NB4 (cell line): ENCODE data around the gene CUL2.
"Not testable (repeated sequence)": the region's sequence is repeated elsewhere in the genome, so short reads cannot be mapped to it uniquely, and the experiment has no call there.

Source experiments
- DNase-seq: peaks from one replicate; pipeline ENCODE4 v3.0.0; 2010; ENCODE audit warnings: low read depth
- H3K4me3 ChIP-seq: one replicate; pipeline ENCODE4 v1.5.1; 2011; ENCODE audit warnings: mild to moderate bottlenecking, low read depth, low read length, moderate library complexity
- MAX ChIP-seq: IDR thresholded peaks from 2 replicates; pipeline ENCODE4 v1.6.1; 2011; ENCODE audit warnings: low read depth, low read length
- MYC ChIP-seq: IDR thresholded peaks from 2 replicates; pipeline ENCODE4 v1.6.1; 2011; ENCODE audit warnings: low read depth, low read length
- POLR2A ChIP-seq: IDR thresholded peaks from 2 replicates; pipeline ENCODE4 v1.6.1; 2011; ENCODE audit warnings: mild to moderate bottlenecking; ENCODE audit not compliant: insufficient read length; ENCODE audit errors: extremely low read depth
- TF ChIP-seq, protein P1 (sequence below): IDR thresholded peaks from one replicate; pipeline ENCODE4 v1.5.1; 2012; ENCODE audit warnings: low read depth, low read length

Gene CUL2

DNA sequence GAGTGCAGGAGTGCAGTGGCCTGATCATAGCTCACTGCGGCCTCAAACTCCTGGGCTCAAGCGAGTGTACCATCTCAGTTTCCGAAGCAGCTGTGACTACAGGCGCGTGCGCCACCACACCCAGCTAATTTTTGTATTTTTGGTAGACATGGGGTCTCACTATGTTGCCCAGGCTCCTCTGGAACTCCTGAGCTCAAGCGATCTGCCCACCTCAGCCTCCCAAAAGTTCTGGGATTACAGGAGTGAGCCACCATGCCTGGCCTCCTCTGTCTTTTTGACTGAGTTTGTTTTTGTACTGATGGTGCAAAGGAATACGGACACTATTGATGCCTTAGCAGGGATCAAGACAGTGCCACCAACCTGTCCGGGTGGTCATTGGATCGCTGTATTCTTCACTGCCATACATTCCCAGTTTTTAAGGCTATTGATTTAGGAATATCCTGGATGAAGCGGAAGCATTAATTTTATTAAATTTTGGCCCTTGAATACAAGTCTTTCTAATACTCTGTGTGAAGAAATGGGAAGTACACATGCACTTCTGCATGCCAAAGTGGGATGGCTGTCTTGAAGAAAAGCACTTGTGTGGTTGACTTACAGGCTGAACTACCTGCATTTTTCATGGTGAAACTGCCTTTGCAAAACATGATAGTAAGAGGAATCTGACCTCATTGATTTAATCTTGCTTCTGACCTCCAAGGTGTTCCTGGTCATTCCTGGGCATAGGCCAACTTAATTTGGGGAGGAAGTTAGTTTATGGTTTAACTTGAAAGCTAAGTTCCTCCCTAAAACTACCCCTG lies 2.1 kb upstream of the CUL2 start:
- TF ChIP-seq MAX, result no peak
- TF ChIP-seq, protein P1, sequence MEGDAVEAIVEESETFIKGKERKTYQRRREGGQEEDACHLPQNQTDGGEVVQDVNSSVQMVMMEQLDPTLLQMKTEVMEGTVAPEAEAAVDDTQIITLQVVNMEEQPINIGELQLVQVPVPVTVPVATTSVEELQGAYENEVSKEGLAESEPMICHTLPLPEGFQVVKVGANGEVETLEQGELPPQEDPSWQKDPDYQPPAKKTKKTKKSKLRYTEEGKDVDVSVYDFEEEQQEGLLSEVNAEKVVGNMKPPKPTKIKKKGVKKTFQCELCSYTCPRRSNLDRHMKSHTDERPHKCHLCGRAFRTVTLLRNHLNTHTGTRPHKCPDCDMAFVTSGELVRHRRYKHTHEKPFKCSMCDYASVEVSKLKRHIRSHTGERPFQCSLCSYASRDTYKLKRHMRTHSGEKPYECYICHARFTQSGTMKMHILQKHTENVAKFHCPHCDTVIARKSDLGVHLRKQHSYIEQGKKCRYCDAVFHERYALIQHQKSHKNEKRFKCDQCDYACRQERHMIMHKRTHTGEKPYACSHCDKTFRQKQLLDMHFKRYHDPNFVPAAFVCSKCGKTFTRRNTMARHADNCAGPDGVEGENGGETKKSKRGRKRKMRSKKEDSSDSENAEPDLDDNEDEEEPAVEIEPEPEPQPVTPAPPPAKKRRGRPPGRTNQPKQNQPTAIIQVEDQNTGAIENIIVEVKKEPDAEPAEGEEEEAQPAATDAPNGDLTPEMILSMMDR, result no peak
- no peak for TF ChIP-seq MYC
- TF ChIP-seq POLR2A, result no peak

GRCh38 chr10:35089611-35090161 lies 455 bp downstream of the CUL2 start:
- peak; percentile 20 for DNase-seq
- peak overlapping the region; percentile 89 for H3K4me3 ChIP-seq
- TF ChIP-seq MAX, result no peak
- TF ChIP-seq, protein P1, result no peak
- TF ChIP-seq POLR2A, result no peak
- no peak for TF ChIP-seq MYC

More for the DNA sequence above, 2.1 kb upstream of the CUL2 start:
- DNase-seq, result no peak
- H3K4me3 ChIP-seq, result no peak overlapping the region

DNA sequence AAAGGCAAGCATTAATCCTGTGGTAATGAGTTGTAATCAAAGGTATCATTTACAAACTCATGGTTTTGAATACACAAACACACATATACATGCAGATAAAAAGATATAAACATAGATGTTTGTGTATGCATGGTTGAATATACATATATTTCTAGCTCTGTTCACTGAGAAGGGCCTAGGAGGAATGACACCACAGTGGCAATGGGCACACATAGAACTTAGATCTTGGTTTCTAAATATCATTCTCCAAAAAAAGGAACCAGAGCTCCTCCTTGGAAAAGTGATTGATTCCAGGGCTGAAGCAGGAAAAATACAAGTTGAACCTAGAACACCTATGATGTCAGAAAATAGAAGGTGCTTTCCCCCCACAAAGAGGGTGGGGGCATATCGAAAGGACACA lies 6.9 kb downstream of the CUL2 start:
- no peak for DNase-seq
- no peak for TF ChIP-seq POLR2A
- no peak for TF ChIP-seq MYC
- TF ChIP-seq, protein P1, result no peak
- TF ChIP-seq MAX, result no peak
- no peak overlapping the region for H3K4me3 ChIP-seq

DNA sequence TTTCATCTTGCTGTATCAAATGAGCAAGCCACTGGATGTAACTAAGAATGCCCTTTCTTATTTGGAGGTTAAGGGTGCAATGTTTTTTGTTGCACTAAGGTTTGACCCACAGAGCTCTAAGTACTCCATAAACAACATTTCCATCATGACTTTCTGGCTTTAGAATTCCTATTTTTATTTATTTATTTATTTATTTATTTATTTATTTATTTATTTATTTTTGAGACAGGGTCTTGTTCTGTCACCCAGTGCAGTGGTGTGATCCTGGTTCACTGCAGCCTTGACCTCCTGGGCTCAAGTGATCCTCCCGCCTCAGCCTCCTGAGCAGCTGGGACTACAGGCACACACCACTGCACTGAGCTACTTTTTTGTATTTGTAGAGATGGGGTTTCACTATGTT lies 9.9 kb downstream of the CUL2 start:
- H3K4me3 ChIP-seq, DNase-seq: not testable (repeated sequence)

GRCh38 chr10:35079763-35080162 lies 10.4 kb downstream of the CUL2 start:
- peak; percentile 2 for DNase-seq

DNA sequence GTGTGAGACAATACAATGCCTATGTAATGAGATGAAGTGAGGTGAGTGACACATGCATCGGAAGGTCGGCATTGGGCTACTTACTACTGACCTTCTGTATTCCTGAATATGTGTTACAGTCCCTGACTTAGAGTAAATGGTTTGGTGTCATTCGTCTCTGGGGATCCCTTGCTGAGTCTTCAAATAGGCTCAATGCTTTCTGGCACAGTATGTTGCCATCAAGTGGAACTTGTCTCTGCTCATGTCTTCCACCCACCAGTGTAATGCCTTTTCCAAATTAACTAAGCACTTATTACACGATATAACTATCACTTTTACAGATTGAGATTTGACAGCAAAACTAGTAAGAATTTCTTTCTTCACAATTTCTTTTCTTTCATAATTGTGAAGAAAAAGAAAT lies 10.9 kb downstream of the CUL2 start:
- TF ChIP-seq MAX (no peak), MYC (no peak), POLR2A (no peak)
- TF ChIP-seq, protein P1, result no peak
- DNase-seq, result no peak
- H3K4me3 ChIP-seq, result no peak overlapping the region

More at GRCh38 chr10:35079763-35080162, 10.4 kb downstream of the CUL2 start:
- TF ChIP-seq, protein P1, result no peak
- TF ChIP-seq POLR2A (no peak), MYC (no peak), MAX (no peak)
- H3K4me3 ChIP-seq, result no peak overlapping the region
